Measurements from ENCODE around the gene GALR2.

GALR2 gene

GRCh38 chr17:76079956-76080767, 5.6 kb downstream of the GALR2 start:
- DNase-seq (ENCODE audit: low read depth): no peak

DNA sequence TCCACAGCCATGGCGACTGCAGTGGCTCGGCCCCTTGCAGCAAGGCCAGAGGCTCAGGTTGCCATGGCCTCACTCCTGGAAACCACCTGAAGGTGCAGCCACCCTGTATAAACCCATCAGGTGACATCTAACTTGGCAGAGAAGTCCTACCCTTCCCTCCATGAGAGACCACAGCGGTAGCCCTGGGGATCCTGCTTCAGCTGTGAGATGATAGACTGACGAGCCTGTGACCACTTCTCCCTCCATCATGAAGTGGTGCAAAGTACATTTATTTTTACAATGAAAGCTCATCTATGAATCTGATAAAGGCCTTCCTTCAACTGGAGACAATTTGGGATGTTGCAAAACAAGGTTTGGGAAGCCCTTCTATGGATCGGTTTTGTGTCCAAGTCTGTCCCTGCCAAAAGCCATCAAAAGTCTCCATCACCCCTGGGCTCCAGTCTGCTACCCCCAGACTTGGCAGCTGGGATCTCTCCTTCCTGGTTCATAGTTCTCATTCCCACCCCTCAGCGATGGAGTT, 6.2 kb downstream of the GALR2 start:
- no peak for DNase-seq (ENCODE audit: low read depth)

DNA sequence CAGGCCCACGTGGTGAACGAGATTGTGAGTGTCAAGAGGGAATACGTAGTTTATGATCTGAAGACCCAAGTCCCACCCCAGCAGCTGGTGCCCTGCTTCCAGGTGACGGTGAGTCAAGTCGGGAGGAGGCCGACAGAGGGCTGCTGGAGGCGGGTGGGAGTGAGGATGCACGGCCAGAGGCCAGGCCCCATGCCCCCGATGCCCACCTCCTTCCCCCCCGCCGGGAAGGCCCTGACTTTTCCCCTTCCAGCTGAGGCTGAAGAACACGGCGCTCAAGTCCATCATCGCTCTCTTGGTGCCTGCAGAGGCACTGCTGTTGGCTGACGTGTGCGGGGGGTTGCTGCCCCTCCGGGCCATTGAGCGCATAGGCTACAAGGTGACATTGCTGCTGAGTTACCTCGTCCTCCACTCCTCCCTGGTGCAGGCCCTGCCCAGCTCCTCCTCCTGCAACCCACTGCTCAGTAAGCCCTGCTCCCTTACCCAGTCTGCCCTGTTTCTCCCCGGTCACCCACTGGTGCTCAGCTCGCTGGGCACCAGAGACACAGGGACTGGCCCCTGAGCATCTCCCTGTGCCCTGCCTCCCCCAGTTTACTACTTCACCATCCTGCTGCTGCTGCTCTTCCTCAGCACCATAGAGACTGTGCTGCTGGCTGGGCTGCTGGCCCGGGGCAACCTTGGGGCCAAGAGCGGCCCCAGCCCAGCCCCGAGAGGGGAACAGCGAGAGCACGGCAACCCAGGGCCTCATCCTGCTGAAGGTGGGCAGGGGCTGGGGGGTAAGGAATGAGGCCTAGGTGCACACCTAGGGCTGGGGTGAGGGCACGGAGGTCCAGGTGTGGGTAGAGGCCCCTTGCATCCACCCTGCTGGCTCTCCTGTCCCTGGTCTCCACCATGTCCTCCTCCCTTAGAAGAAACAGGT, 7.0 kb downstream of the GALR2 start:
- no peak for DNase-seq (ENCODE audit: low read depth)

DNA sequence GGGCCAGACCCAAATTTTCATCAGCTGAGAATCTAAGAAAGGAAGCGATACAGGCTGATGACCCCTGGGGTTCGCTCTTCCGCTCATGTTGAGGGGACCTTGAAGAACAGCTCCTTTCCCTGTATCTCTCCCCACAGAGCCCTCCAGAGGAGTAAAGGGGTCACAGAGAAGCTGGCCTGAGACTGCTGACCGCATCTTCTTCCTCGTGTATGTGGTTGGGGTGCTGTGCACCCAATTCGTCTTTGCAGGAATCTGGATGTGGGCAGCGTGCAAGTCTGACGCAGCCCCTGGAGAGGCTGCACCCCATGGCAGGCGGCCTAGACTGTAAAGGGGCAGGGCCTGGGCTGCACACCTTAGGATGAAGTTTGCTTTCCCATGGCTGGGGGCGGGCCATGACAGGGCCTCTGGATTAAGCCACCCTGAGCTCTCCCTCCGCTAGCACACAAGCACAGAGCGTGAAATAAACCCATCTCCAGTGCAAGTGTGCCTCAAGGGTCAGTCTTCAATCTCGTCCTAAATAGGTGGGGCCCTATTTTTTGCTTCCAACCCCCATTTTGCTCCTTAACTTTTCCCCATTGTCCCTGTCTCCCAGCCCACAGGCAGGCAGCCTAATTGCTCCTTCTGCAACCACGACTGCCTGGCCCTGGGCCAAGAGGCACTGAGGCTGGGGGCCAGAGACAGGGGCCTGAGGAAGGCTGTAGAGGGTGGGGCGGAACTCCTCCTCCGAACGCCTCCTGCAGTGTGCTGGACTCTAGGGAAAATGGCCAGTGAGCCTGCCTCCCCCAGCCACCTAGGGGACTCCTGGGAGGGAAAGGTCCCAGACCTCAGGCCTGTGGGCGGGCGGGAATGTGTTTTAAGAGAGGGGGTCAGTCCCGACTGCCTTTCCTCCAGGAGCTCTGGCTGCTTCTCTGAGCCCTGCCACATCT, 8.0 kb downstream of the GALR2 start:
- DNase-seq (ENCODE audit: low read depth): no peak

DNA sequence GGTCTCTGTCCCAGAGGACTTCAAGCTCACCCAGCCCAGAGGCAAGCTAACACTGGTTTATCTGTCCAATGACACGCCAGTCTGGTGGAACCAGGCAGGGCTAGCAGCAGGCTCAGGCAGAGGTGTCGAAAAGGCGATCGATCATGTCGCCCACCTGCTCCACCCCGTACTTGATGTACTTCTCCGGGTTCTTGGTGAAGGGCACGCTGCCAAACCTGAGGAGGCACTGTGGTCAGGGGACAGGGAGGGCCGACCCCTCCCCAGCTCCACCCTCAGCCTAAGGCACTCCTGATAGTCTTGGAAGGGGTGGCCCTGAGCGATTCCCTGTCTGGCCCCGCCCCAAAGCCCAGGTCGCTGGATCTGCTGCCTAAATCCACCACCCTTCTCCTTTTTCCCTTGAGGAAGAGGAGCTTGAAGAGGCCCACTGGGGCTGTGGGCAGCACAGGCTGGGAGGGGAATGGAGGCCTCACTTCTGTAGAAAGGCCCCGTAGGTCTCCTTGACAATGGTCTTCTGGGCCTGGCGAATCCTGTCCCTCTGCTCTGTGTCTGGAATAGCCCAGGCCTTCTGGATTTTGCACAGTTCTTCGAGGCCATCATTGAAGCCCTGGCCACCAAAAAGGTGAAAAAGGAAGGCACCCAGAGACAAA, 9.1 kb downstream of the GALR2 start:
- no peak for DNase-seq (ENCODE audit: low read depth)

- DNase-seq (ENCODE audit: low read depth): no peak
Observed at GRCh38 chr17:76085066-76085730, 10.6 kb downstream of the GALR2 start.

- DNase-seq (ENCODE audit: low read depth): no peak
Observed at GRCh38 chr17:76085731-76086366, 11.3 kb downstream of the GALR2 start.

GRCh38 chr17:76086384-76086783, 11.8 kb downstream of the GALR2 start:
- DNase-seq (ENCODE audit: low read depth): no peak

- no peak for DNase-seq (ENCODE audit: low read depth)
Observed at GRCh38 chr17:76087531-76087930, 12.9 kb downstream of the GALR2 start.

GRCh38 chr17:76088041-76088867, 13.7 kb downstream of the GALR2 start:
- no peak for DNase-seq (ENCODE audit: low read depth)

GRCh38 chr17:76088868-76089576, 14.4 kb downstream of the GALR2 start:
- no peak for DNase-seq (ENCODE audit: low read depth)

- no peak for DNase-seq (ENCODE audit: low read depth)
Observed at GRCh38 chr17:76089680-76090516, 15.3 kb downstream of the GALR2 start.

GRCh38 chr17:76090517-76091129, 16.0 kb downstream of the GALR2 start:
- DNase-seq (ENCODE audit: low read depth): no peak

DNA sequence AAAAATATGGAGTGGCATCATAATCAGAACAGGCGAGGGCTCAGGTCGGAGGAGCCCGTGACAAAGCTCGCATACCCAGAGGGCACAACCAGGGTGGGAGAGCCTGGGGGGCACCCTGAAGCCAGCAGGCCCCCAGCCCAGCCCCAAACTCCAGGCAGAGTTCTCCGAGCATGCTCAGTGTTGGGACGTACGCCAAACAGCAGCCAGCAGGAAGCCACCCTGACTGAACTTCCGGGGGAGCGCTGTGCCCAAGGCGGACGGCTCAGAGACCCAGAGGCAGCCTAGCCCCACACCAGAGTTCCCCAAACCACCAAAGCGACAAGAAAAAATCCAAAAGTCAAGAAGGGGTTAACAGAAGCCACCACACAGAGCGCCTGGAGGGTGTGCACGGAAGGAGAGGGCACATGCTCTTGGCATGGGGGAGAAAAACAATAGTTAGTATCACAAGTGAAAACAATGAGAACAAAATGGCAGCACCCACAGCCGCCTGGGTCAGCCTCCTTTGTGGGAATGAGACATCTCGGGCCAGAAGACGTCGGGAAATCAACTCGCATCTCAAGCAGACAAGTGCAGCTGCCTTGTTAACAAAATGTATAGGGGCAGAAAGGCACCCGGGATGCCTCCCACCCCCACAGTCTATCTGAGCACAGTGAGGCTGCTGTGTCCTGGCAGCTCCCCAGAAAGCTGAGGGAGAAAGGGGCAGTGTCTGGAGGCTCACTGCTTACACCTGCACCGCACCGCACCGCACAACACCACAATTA, 17.1 kb downstream of the GALR2 start:
- no peak for DNase-seq (ENCODE audit: low read depth)

DNA sequence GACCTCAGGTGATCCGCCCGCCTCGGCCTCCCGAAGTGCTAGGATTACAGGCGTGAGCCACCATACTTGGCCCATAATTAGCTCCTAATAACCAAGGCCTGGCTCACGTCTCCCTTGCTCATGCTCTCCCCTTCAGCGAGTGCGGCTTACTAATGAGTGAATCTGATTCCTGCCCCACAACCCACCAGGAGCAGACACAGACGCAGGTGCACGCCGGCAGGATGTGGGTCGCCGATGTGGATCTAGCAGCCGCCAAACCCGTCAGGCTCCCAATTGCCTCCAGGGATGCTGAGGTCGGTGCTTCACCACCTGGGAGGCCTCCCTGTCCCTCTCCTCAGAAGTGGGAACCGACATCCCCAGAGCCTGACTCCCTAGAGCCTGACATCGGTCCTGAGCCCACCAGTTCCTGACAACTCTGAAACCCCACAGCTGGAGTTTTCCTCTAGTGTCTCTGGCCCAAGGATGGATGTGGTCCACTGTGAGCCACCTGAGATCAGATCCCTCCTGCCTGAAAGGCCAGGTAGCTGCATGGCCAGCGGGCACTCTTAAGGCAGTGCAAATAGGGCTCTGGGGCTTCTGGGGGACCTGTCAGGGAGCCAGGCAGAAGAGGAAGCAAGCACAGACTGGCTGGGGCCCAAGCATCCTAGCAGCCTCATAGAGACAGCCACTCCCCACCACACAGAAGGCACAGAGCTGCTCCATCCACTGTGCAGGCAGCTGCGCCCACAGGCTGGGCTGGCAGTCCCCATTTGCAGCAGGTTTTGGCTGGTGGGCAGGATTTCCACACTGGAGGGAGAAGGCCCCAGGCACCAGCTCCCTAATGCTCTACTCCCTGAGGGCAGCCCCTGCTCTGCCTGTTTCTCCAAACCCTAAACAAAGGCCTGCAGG, 18.2 kb downstream of the GALR2 start:
- no peak for DNase-seq (ENCODE audit: low read depth)

Measured in amniotic epithelial cell (primary cell).